HEK293T (cell line): ENCODE data around the gene SPX.

ENCODE experiments used
- CTCF ChIA-PET: fragments of 350-600 bp; formaldehyde crosslinking; extraction: SDS; loops from one replicate; lab custom pipeline; 2021; ENCODE audit warnings: antibody characterized with exemption, inconsistent platforms; lab: Yijun Ruan, JAX
- POLR2A ChIA-PET: fragments of 350-600 bp; formaldehyde crosslinking; extraction: SDS; loops from one replicate; lab custom pipeline; 2020; ENCODE audit warnings: antibody characterized with exemption, inconsistent platforms; lab: Yijun Ruan, JAX
- DNase-seq: peaks from one replicate; pipeline ENCODE4 v3.0.0; 2012; ENCODE audit warnings: mixed read lengths; ENCODE audit errors: extremely low spot score
- ARNT ChIP-seq: fragments of 450-650 bp; IDR thresholded peaks from 2 replicates; pipeline ENCODE4 v1.6.1; 2017; ENCODE audit warnings: mild to moderate bottlenecking
- BHLHE40 ChIP-seq: fragments of 450-650 bp; IDR thresholded peaks from 2 replicates; pipeline ENCODE4 v1.6.1; 2016; ENCODE audit warnings: mild to moderate bottlenecking, moderate library complexity, borderline replicate concordance
- CTBP1 ChIP-seq: fragments of 450-650 bp; IDR thresholded peaks from 2 replicates; pipeline ENCODE4 v1.6.1; 2016; ENCODE audit warnings: borderline replicate concordance
- ELF4 ChIP-seq: fragments of 450-650 bp; IDR thresholded peaks from 2 replicates; pipeline ENCODE4 v1.6.1; 2017; ENCODE audit warnings: antibody characterized with exemption
- FOXA1 ChIP-seq: fragments of 450-650 bp; IDR thresholded peaks from 2 replicates; pipeline ENCODE4 v1.6.1; 2016; ENCODE audit warnings: mild to moderate bottlenecking
- FOXK2 ChIP-seq: fragments of 450-650 bp; IDR thresholded peaks from 2 replicates; pipeline ENCODE4 v1.6.1; 2016; ENCODE audit warnings: mild to moderate bottlenecking
- FOXM1 ChIP-seq: fragments of 450-650 bp; IDR thresholded peaks from 2 replicates; pipeline ENCODE4 v1.6.1; 2017; ENCODE audit warnings: mild to moderate bottlenecking, borderline replicate concordance
- HDGF ChIP-seq: fragments of 450-650 bp; IDR thresholded peaks from 2 replicates; pipeline ENCODE4 v1.6.1; 2017; ENCODE audit warnings: antibody characterized with exemption, borderline replicate concordance
- L3MBTL2 ChIP-seq: fragments of 450-650 bp; conservative IDR thresholded peaks from 2 replicates; pipeline ENCODE4 v1.6.1; 2016; ENCODE audit warnings: mild to moderate bottlenecking
- LEF1 ChIP-seq: fragments of 450-650 bp; IDR thresholded peaks from 2 replicates; pipeline ENCODE4 v1.6.1; 2017; ENCODE audit warnings: mild to moderate bottlenecking, borderline replicate concordance
- NFRKB ChIP-seq: fragments of 450-650 bp; IDR thresholded peaks from 2 replicates; pipeline ENCODE4 v1.6.1; 2016; ENCODE audit warnings: mild to moderate bottlenecking, moderate library complexity
- SP1 ChIP-seq: fragments of 450-650 bp; IDR thresholded peaks from 2 replicates; pipeline ENCODE4 v1.6.1; 2017
- SUZ12 ChIP-seq: fragments of 450-650 bp; IDR thresholded peaks from 2 replicates; pipeline ENCODE4 v1.6.1; 2016; ENCODE audit warnings: mild to moderate bottlenecking
- TARDBP ChIP-seq: fragments of 450-650 bp; IDR thresholded peaks from 2 replicates; pipeline ENCODE4 v1.6.1; 2016
- ZNF384 ChIP-seq: fragments of 450-650 bp; IDR thresholded peaks from 2 replicates; pipeline ENCODE4 v1.6.1; 2016
- TF ChIP-seq, protein P1 (sequence below): fragments of 450-650 bp; IDR thresholded peaks from 2 replicates; pipeline ENCODE4 v1.6.1; 2016

SPX gene

DNA sequence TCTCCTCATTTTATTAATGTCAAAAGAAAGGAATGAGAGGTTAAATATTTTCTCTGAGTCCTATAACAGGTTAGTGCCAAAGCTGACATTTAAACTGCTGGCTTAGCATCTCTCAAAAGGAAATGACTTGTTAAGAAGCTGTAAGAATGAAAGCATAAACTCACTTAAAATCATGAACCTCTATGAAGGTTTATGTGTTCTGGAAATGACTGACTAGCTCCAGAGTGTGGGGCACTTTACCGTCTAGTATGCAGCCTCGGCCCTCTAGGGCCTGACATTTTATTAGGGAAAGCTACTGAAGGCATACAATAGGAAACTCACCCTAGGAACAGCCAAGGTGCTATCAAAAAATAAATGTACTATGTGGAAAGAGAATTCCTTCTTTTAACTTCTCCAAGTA is 35.1 kb downstream of the SPX start:
- CTCF ChIA-PET, result no interaction called here
- TF ChIP-seq L3MBTL2, result no peak
- TF ChIP-seq BHLHE40, result no peak
- no peak for TF ChIP-seq FOXK2
- no peak for TF ChIP-seq FOXA1
- TF ChIP-seq TARDBP, result no peak
- no peak for TF ChIP-seq CTBP1
- no peak for TF ChIP-seq ZNF384
- TF ChIP-seq, protein P1, sequence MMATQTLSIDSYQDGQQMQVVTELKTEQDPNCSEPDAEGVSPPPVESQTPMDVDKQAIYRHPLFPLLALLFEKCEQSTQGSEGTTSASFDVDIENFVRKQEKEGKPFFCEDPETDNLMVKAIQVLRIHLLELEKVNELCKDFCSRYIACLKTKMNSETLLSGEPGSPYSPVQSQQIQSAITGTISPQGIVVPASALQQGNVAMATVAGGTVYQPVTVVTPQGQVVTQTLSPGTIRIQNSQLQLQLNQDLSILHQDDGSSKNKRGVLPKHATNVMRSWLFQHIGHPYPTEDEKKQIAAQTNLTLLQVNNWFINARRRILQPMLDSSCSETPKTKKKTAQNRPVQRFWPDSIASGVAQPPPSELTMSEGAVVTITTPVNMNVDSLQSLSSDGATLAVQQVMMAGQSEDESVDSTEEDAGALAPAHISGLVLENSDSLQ, result no peak
- TF ChIP-seq NFRKB, result no peak
- TF ChIP-seq SUZ12, result no peak
- no peak for TF ChIP-seq FOXM1
- no peak for TF ChIP-seq ELF4
- no peak for TF ChIP-seq LEF1
- TF ChIP-seq ARNT, result no peak
- POLR2A ChIA-PET, result interaction anchor here (1.1 kb wide), 1 partner anchor 97 kb away, joined by 3 read pairs; the partner anchor contains the start of gene LDHB
- DNase-seq, result no peak

- POLR2A ChIA-PET, result no interaction called here
- CTCF ChIA-PET, result no interaction called here
- TF ChIP-seq L3MBTL2, result no peak
- TF ChIP-seq CTBP1, result no peak
- no peak for TF ChIP-seq SP1
- no peak for TF ChIP-seq LEF1
- TF ChIP-seq FOXK2, result no peak
- TF ChIP-seq FOXM1, result no peak
- no peak for TF ChIP-seq ZNF384
- no peak for TF ChIP-seq HDGF
- TF ChIP-seq TARDBP, result no peak
- no peak for TF ChIP-seq BHLHE40
- TF ChIP-seq NFRKB, result no peak
- TF ChIP-seq FOXA1, result no peak
- TF ChIP-seq SUZ12, result no peak
- no peak for DNase-seq
Observed at GRCh38 chr12:21562859-21563258, 36.8 kb downstream of the SPX start.

GRCh38 chr12:21566223-21566906 is 40.3 kb downstream of the SPX start:
- ChIA-PET CTCF (no interaction called here), POLR2A (no interaction called here)
- TF ChIP-seq ZNF384 (no peak), ARNT (no peak), NFRKB (no peak), BHLHE40 (no peak), HDGF (no peak), FOXK2 (no peak), SUZ12 (no peak), ELF4 (no peak), TARDBP (no peak), CTBP1 (no peak), SP1 (no peak), L3MBTL2 (no peak)
- TF ChIP-seq, protein P1, result no peak
- no peak for DNase-seq

DNA sequence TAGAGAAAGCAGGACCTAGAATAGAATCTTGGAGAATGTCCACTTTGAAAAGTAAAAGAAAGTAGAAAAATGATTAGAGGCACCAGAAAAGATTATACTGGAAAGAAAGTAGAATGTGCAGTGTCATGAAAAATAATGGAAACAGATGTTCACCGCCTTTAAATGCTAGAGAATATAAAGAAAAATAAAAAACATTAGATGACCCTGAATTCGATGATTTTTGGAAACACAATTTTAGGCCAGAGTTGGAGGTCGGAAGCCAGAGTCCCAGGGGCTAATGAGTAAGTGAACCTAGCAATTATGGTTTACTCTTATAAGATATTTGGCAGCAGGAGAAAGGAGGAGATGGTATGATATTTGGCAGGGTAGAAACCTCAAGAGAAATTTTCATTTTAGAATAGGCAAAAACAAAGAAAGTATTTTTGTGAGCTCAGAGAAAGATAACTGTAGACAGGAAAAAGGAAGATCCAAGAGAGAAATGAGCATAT is 40.9 kb downstream of the SPX start:
- TF ChIP-seq ARNT (no peak), ZNF384 (no peak), FOXA1 (no peak), LEF1 (no peak), TARDBP (no peak)
- ChIA-PET CTCF (no interaction called here), POLR2A (no interaction called here)
- DNase-seq, result no peak

- ChIA-PET CTCF (no interaction called here), POLR2A (no interaction called here)
- DNase-seq, result no peak
- TF ChIP-seq, protein P1, result no peak
- TF ChIP-seq FOXK2, result no peak
- no peak for TF ChIP-seq TARDBP
- TF ChIP-seq ARNT, result no peak
- no peak for TF ChIP-seq CTBP1
- no peak for TF ChIP-seq L3MBTL2
- TF ChIP-seq ZNF384, result no peak
- TF ChIP-seq FOXA1, result no peak
- no peak for TF ChIP-seq SP1
- no peak for TF ChIP-seq LEF1
- TF ChIP-seq SUZ12, result no peak
- TF ChIP-seq NFRKB, result no peak
- TF ChIP-seq ELF4, result no peak
- no peak for TF ChIP-seq HDGF
- no peak for TF ChIP-seq FOXM1
Observed at GRCh38 chr12:21568115-21568514, 42.0 kb downstream of the SPX start.

DNA sequence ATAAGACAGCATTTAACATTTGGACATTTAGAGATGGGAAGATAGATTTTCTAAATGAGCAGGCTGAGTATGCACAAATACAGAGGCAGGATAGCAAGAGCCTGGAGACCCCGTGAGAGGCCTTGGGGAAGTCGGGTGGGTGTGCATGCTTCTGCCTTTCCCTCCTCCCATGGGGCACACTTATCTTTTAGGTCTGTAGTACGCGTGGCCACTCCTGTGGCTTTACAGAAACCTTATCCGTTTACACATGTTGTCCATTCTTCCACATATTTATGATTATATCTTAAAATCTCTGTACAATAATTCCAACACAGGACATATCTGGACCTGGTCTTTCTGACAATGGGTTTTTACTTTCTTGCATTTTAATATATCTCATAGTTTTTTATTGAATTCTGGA is 45.0 kb downstream of the SPX start:
- ChIA-PET CTCF (no interaction called here), POLR2A (no interaction called here)
- no peak for DNase-seq
- TF ChIP-seq LEF1 (no peak), NFRKB (no peak), FOXK2 (no peak), ARNT (no peak), L3MBTL2 (no peak), BHLHE40 (no peak), ELF4 (no peak), FOXA1 (no peak), FOXM1 (no peak), SP1 (no peak), CTBP1 (no peak), TARDBP (no peak), SUZ12 (no peak), ZNF384 (no peak), HDGF (no peak)
- TF ChIP-seq, protein P1, result no peak
